Measurements from ENCODE around the gene NOMO2.
"Not testable (repeated sequence)": the region's sequence is repeated elsewhere in the genome, so short reads cannot be mapped to it uniquely, and the experiment has no call there.

DNA sequence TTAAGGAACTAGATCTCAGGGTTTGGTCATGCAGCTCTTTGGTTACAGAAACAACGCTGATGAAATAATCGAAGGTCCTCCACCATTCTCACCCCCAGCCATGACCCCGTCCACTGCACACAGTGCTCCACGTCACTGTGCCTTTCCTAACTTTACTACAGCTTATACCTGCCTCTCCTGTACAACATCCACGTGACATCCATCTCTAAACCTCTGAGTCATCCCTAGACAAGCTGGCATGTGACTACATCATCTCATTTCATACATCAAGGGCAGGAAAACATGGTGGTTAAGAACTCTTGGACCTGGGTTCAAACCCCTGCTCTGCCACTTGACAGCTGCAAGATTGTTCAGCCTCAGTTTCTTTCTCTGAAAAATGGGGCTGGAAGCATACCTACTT lies 64.9 kb downstream of the NOMO2 start:
- TF ChIP-seq CTCF (IDR thresholded peaks at IDR 0.05; ENCODE audit: insufficient read depth, low read length, poor library complexity, severe bottlenecking); EZH2phosphoT487 (conservative IDR thresholded peaks at IDR 0.05; ENCODE audit: low read length): not testable (repeated sequence)
